ENCODE results near the gene KIAA0232.
"Not testable (repeated sequence)": the region's sequence is repeated elsewhere in the genome, so short reads cannot be mapped to it uniquely, and the experiment has no call there.

The KIAA0232 gene

GRCh38 chr4:6754481-6755087, 27.9 kb upstream of the KIAA0232 start:
- Histone ChIP-seq H3K9me2 (replicated peaks; ENCODE audit: control insufficient read depth, low read length) (no peaks in the 10 kb centered on the region), H3K4me3 (ENCODE audit: low read length) (no peak overlapping the region), H3K36me3 (ENCODE audit: control insufficient read depth, low read length) (no peaks in the 10 kb centered on the region), H3K4me2 (ENCODE audit: low read length) (no peak overlapping the region), H3K4me1 (ENCODE audit: control insufficient read depth, low read length) (no peaks in the 10 kb centered on the region), H3K9me3 (ENCODE audit: control insufficient read depth, insufficient read depth, low read length) (no peaks in the 10 kb centered on the region), H3K27me3 (ENCODE audit: control insufficient read depth, low read length) (no peaks in the 10 kb centered on the region), H3K79me2 (ENCODE audit: control insufficient read depth, low read length) (no peaks in the 10 kb centered on the region), H3F3A (ENCODE audit: control insufficient read depth, insufficient read depth) (no peaks in the 10 kb centered on the region), H3K27ac (ENCODE audit: low read depth, low read length) (no peak overlapping the region), H4K20me1 (ENCODE audit: control insufficient read depth, insufficient read depth, low read depth, low read length) (no peaks in the 10 kb centered on the region)
- TF ChIP-seq EZH2phosphoT487 (IDR thresholded peaks at IDR 0.05; ENCODE audit: borderline replicate concordance, low read length) (no peak), CTCF (IDR thresholded peaks at IDR 0.05; ENCODE audit: low read depth, low read length, poor library complexity, severe bottlenecking) (no peak)

- no peak overlapping the region for H3K4me3 ChIP-seq (ENCODE audit: low read length)
- H3K36me3 ChIP-seq (ENCODE audit: control insufficient read depth, low read length): no peaks in the 10 kb centered on the region
- TF ChIP-seq CTCF (IDR thresholded peaks at IDR 0.05; ENCODE audit: low read depth, low read length, poor library complexity, severe bottlenecking) (no peak), EZH2phosphoT487 (IDR thresholded peaks at IDR 0.05; ENCODE audit: borderline replicate concordance, low read length) (no peak)
- H4K20me1 ChIP-seq (ENCODE audit: control insufficient read depth, insufficient read depth, low read depth, low read length): no peaks in the 10 kb centered on the region
- H3K9me3 ChIP-seq (ENCODE audit: control insufficient read depth, insufficient read depth, low read length): no peaks in the 10 kb centered on the region
- no peak overlapping the region for H3K27ac ChIP-seq (ENCODE audit: low read depth, low read length)
- no peaks in the 10 kb centered on the region for H3F3A ChIP-seq (ENCODE audit: control insufficient read depth, insufficient read depth)
- no peaks in the 10 kb centered on the region for H3K9me2 ChIP-seq (replicated peaks; ENCODE audit: control insufficient read depth, low read length)
- H3K27me3 ChIP-seq (ENCODE audit: control insufficient read depth, low read length): no peaks in the 10 kb centered on the region
- H3K79me2 ChIP-seq (ENCODE audit: control insufficient read depth, low read length): no peaks in the 10 kb centered on the region
- no peaks in the 10 kb centered on the region for H3K4me1 ChIP-seq (ENCODE audit: control insufficient read depth, low read length)
- H3K4me2 ChIP-seq (ENCODE audit: low read length): no peak overlapping the region
Measured at GRCh38 chr4:6755088-6755753, 27.3 kb upstream of the KIAA0232 start.

- H3K9me3 ChIP-seq (ENCODE audit: control insufficient read depth, insufficient read depth, low read length); H3K4me1 ChIP-seq (ENCODE audit: control insufficient read depth, low read length); H3K4me2 ChIP-seq (ENCODE audit: low read length); H3K4me3 ChIP-seq (ENCODE audit: low read length); H3K27ac ChIP-seq (ENCODE audit: low read depth, low read length); H4K20me1 ChIP-seq (ENCODE audit: control insufficient read depth, insufficient read depth, low read depth, low read length); H3K79me2 ChIP-seq (ENCODE audit: control insufficient read depth, low read length); H3K36me3 ChIP-seq (ENCODE audit: control insufficient read depth, low read length); H3K27me3 ChIP-seq (ENCODE audit: control insufficient read depth, low read length); H3K9me2 ChIP-seq (replicated peaks; ENCODE audit: control insufficient read depth, low read length); H3F3A ChIP-seq (ENCODE audit: control insufficient read depth, insufficient read depth): not testable (repeated sequence)
Measured at GRCh38 chr4:6756345-6756744, 26.2 kb upstream of the KIAA0232 start.

GRCh38 chr4:6758728-6759127, 23.8 kb upstream of the KIAA0232 start:
- H3K4me2 ChIP-seq (ENCODE audit: low read length): no peak overlapping the region

More at GRCh38 chr4:6758728-6759127, 23.8 kb upstream of the KIAA0232 start:
- H3K4me3 ChIP-seq (ENCODE audit: low read length): no peak overlapping the region
- H3K79me2 ChIP-seq (ENCODE audit: control insufficient read depth, low read length): no peaks in the 10 kb centered on the region
- H3K4me1 ChIP-seq (ENCODE audit: control insufficient read depth, low read length): no peaks in the 10 kb centered on the region
- no peaks in the 10 kb centered on the region for H3F3A ChIP-seq (ENCODE audit: control insufficient read depth, insufficient read depth)
- no peak for TF ChIP-seq EZH2phosphoT487 (IDR thresholded peaks at IDR 0.05; ENCODE audit: borderline replicate concordance, low read length)
- TF ChIP-seq CTCF (IDR thresholded peaks at IDR 0.05; ENCODE audit: low read depth, low read length, poor library complexity, severe bottlenecking): no peak
- H3K27me3 ChIP-seq (ENCODE audit: control insufficient read depth, low read length): no peaks in the 10 kb centered on the region
- H3K27ac ChIP-seq (ENCODE audit: low read depth, low read length): no peak overlapping the region
- H4K20me1 ChIP-seq (ENCODE audit: control insufficient read depth, insufficient read depth, low read depth, low read length): no peaks in the 10 kb centered on the region
- H3K36me3 ChIP-seq (ENCODE audit: control insufficient read depth, low read length): no peaks in the 10 kb centered on the region
- no peaks in the 10 kb centered on the region for H3K9me2 ChIP-seq (replicated peaks; ENCODE audit: control insufficient read depth, low read length)
- no peaks in the 10 kb centered on the region for H3K9me3 ChIP-seq (ENCODE audit: control insufficient read depth, insufficient read depth, low read length)
